ENCODE results near the gene DOCK6. TPM values are rescaled to one million over a fixed set of nuclear protein-coding genes. Genes with fewer than 3 reads are reported as not detected.
A peak's percentile ranks its signal among the peaks of the same experiment; 100 is the strongest.

DOCK6 gene
- total and polyA plus RNA-seq, 10 of the 15 experiments (the other 5 are each of a cell fraction or from before 2014, with no cell fraction given): 0.76 to 24.8 (median 4.7) TPM

DNA sequence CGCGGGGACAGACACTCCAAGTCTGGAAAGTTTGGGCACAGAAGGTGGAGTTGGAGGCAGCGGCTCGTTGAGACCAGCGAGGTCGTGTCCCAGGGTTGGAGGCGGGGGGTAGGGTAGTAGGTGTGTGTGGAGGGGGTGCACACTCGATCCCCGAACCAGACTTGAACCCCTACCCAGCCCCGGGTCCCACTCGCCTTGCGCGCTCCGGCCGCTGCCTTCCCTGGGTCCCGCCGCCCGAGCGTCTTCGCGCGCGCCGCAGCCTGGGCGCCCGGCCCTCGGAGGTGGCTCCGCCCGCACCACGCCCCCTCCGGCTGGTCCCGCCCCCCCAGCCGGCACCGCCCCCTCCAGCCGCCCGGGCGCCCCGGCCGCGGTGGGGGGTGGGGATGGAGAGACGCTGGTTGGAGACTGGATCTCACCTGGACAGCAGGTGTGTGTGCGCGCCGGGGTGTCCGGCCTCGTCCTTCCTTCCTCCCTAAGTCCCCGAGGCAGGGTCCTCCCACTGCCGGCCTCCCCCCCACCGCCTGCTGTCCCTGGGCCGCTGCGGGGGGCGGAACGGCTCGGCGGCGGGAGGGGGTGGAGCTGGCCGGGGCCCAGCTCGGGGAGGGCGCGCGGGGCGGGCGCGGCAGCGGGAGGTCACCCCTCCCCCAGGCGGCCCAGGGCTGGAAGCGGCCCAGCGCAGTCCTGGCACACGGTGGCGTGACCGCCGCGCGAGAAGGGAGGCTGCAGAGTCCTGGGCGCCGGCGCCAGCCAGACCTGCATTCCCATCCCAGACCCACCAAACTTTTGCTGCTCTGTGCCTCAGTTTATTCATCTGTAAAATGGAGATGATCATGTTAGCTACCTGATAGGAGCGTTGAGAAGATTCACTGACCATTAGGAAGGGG lies 64.8 kb downstream of the DOCK6 start, which contains the start of gene KANK2 (continued):
- TF ChIP-seq EGR1 (IDR thresholded peaks at IDR 0.05; ENCODE audit: borderline replicate concordance in 1 of 2, low read depth in 2 of 2, low read length in 2 of 2): no peak
- TF ChIP-seq, protein P1, sequence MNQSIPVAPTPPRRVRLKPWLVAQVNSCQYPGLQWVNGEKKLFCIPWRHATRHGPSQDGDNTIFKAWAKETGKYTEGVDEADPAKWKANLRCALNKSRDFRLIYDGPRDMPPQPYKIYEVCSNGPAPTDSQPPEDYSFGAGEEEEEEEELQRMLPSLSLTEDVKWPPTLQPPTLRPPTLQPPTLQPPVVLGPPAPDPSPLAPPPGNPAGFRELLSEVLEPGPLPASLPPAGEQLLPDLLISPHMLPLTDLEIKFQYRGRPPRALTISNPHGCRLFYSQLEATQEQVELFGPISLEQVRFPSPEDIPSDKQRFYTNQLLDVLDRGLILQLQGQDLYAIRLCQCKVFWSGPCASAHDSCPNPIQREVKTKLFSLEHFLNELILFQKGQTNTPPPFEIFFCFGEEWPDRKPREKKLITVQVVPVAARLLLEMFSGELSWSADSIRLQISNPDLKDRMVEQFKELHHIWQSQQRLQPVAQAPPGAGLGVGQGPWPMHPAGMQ (IDR thresholded peaks at IDR 0.05; ENCODE audit: borderline replicate concordance): no peak
- TF ChIP-seq MEF2B (IDR thresholded peaks at IDR 0.05; ENCODE audit: partially characterized antibody, poor library complexity, severe bottlenecking): no peak
- no peak for TF ChIP-seq RFX5 (IDR thresholded peaks at IDR 0.05; ENCODE audit: low read depth, low read length)
- TF ChIP-seq, protein P2, sequence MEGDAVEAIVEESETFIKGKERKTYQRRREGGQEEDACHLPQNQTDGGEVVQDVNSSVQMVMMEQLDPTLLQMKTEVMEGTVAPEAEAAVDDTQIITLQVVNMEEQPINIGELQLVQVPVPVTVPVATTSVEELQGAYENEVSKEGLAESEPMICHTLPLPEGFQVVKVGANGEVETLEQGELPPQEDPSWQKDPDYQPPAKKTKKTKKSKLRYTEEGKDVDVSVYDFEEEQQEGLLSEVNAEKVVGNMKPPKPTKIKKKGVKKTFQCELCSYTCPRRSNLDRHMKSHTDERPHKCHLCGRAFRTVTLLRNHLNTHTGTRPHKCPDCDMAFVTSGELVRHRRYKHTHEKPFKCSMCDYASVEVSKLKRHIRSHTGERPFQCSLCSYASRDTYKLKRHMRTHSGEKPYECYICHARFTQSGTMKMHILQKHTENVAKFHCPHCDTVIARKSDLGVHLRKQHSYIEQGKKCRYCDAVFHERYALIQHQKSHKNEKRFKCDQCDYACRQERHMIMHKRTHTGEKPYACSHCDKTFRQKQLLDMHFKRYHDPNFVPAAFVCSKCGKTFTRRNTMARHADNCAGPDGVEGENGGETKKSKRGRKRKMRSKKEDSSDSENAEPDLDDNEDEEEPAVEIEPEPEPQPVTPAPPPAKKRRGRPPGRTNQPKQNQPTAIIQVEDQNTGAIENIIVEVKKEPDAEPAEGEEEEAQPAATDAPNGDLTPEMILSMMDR (IDR thresholded peaks at IDR 0.05 in 2 of 3, conservative IDR thresholded peaks at IDR 0.05 in 1 of 3; ENCODE audit: control insufficient read depth in 2 of 3, extremely low read depth in 1 of 3, insufficient read depth in 1 of 3, low read depth in 3 of 3, low read length in 3 of 3): peak in 2 of 3 experiments; percentile 2 to 29; a peak in 2 of 6 replicates
- TF ChIP-seq ETV6 (conservative IDR thresholded peaks at IDR 0.05 in 1 of 2, IDR thresholded peaks at IDR 0.05 in 1 of 2; ENCODE audit: borderline replicate concordance in 1 of 2, low read depth in 1 of 2): no peak
- no peak for TF ChIP-seq ZNF384 (IDR thresholded peaks at IDR 0.05; ENCODE audit: borderline replicate concordance, low read depth, low read length)
- TF ChIP-seq TBL1XR1 (IDR thresholded peaks at IDR 0.05; ENCODE audit: low read depth, low read length): no peak
- TF ChIP-seq ESRRA (IDR thresholded peaks at IDR 0.05; ENCODE audit: low read length): no peak
- TF ChIP-seq TCF12 (IDR thresholded peaks at IDR 0.05; ENCODE audit: low read depth, low read length): no peak
- TF ChIP-seq, protein P3, sequence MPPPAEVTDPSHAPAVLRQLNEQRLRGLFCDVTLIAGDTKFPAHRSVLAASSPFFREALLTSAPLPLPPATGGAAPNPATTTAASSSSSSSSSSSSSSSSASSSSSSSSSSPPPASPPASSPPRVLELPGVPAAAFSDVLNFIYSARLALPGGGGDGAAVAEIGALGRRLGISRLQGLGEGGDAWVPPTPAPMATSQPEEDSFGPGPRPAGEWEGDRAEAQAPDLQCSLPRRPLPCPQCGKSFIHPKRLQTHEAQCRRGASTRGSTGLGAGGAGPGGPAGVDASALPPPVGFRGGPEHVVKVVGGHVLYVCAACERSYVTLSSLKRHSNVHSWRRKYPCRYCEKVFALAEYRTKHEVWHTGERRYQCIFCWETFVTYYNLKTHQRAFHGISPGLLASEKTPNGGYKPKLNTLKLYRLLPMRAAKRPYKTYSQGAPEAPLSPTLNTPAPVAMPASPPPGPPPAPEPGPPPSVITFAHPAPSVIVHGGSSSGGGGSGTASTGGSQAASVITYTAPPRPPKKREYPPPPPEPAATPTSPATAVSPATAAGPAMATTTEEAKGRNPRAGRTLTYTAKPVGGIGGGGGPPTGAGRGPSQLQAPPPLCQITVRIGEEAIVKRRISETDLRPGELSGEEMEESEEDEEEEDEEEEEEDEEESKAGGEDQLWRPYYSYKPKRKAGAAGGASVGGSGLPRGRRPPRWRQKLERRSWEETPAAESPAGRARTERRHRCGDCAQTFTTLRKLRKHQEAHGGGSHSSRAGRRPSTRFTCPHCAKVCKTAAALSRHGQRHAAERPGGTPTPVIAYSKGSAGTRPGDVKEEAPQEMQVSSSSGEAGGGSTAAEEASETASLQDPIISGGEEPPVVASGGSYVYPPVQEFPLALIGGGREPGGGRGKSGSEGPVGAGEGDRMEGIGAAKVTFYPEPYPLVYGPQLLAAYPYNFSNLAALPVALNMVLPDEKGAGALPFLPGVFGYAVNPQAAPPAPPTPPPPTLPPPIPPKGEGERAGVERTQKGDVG (CRISPR knock-in tag; IDR thresholded peaks at IDR 0.05): no peak
- no peak for TF ChIP-seq CBX5 (IDR thresholded peaks at IDR 0.05; ENCODE audit: low read depth)
- TF ChIP-seq, protein P4, sequence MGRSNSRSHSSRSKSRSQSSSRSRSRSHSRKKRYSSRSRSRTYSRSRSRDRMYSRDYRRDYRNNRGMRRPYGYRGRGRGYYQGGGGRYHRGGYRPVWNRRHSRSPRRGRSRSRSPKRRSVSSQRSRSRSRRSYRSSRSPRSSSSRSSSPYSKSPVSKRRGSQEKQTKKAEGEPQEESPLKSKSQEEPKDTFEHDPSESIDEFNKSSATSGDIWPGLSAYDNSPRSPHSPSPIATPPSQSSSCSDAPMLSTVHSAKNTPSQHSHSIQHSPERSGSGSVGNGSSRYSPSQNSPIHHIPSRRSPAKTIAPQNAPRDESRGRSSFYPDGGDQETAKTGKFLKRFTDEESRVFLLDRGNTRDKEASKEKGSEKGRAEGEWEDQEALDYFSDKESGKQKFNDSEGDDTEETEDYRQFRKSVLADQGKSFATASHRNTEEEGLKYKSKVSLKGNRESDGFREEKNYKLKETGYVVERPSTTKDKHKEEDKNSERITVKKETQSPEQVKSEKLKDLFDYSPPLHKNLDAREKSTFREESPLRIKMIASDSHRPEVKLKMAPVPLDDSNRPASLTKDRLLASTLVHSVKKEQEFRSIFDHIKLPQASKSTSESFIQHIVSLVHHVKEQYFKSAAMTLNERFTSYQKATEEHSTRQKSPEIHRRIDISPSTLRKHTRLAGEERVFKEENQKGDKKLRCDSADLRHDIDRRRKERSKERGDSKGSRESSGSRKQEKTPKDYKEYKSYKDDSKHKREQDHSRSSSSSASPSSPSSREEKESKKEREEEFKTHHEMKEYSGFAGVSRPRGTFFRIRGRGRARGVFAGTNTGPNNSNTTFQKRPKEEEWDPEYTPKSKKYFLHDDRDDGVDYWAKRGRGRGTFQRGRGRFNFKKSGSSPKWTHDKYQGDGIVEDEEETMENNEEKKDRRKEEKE (IDR thresholded peaks at IDR 0.05): no peak
- no peak for TF ChIP-seq NFYB (IDR thresholded peaks at IDR 0.05; ENCODE audit: insufficient read depth, low read depth, low read length)
- TF ChIP-seq, protein P5, sequence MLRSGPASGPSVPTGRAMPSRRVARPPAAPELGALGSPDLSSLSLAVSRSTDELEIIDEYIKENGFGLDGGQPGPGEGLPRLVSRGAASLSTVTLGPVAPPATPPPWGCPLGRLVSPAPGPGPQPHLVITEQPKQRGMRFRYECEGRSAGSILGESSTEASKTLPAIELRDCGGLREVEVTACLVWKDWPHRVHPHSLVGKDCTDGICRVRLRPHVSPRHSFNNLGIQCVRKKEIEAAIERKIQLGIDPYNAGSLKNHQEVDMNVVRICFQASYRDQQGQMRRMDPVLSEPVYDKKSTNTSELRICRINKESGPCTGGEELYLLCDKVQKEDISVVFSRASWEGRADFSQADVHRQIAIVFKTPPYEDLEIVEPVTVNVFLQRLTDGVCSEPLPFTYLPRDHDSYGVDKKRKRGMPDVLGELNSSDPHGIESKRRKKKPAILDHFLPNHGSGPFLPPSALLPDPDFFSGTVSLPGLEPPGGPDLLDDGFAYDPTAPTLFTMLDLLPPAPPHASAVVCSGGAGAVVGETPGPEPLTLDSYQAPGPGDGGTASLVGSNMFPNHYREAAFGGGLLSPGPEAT (IDR thresholded peaks at IDR 0.05; ENCODE audit: low read depth): no peak
- TF ChIP-seq ZZZ3 (IDR thresholded peaks at IDR 0.05; ENCODE audit: control insufficient read depth, insufficient read length, low read depth): no peak
